HG03442 (cell line): ENCODE data around the gene MED26.

ENCODE experiments used
- ATAC-seq: cut with Tn5 transposase; IDR thresholded peaks from one replicate; pipeline ENCODE4 v1.9.1; 2021; ENCODE audit warnings: mild to moderate bottlenecking, moderate library complexity; ENCODE audit not compliant: unreplicated experiment

MED26 gene

GRCh38 chr19:16591803-16592556 is 36.0 kb downstream of the MED26 start:
- no peak for ATAC-seq

GRCh38 chr19:16590876-16591802 is 36.9 kb downstream of the MED26 start:
- ATAC-seq: no peak

- no peak for ATAC-seq
These were observed 38.1 kb downstream of the MED26 start for GRCh38 chr19:16589917-16590316.

GRCh38 chr19:16588824-16589577 is 39.0 kb downstream of the MED26 start:
- ATAC-seq: no peak

- peak; percentile 30 for ATAC-seq
These were observed 39.9 kb downstream of the MED26 start for GRCh38 chr19:16587833-16588823.

- no peak for ATAC-seq
These were observed 40.8 kb downstream of the MED26 start for GRCh38 chr19:16586991-16587832.

- ATAC-seq: no peak
These were observed 41.5 kb downstream of the MED26 start for GRCh38 chr19:16586477-16586871.

- peak; percentile 35 for ATAC-seq
These were observed 42.1 kb downstream of the MED26 start for GRCh38 chr19:16585808-16586476.

GRCh38 chr19:16585094-16585801 is 42.8 kb downstream of the MED26 start:
- ATAC-seq: no peak

- peak; percentile 48 for ATAC-seq
These were observed 43.5 kb downstream of the MED26 start for GRCh38 chr19:16584248-16585093.

GRCh38 chr19:16582486-16583261 is 45.3 kb downstream of the MED26 start:
- no peak for ATAC-seq

GRCh38 chr19:16581971-16582343 is 46.0 kb downstream of the MED26 start:
- ATAC-seq: no peak

GRCh38 chr19:16581145-16581970 is 46.6 kb downstream of the MED26 start:
- ATAC-seq: no peak

GRCh38 chr19:16579381-16579780 is 48.6 kb downstream of the MED26 start:
- no peak for ATAC-seq

GRCh38 chr19:16577531-16577985 is 50.4 kb downstream of the MED26 start:
- no peak for ATAC-seq
